A673 (cell line): ENCODE measurements around the gene TTYH1. TPM values are rescaled to one million over a fixed set of nuclear protein-coding genes. Genes with fewer than 3 reads are reported as not detected.

ENCODE experiments used
- BruUV-seq: library from RNA; stranded (reverse); fragments of 400-500 nt; replicated peaks from 2 replicates; lab custom pipeline; 2021; lab: Mats Ljungman, UMichigan
- CTCF ChIA-PET: fragments of 300-600 bp; sonication (Branson Sonifier 250); formaldehyde crosslinking; loops from one replicate; lab custom pipeline; 2022; ENCODE audit warnings: antibody characterized with exemption; lab: Charles Lee
- POLR2A ChIA-PET: fragments of 300-600 bp; sonication (Branson Sonifier 250); formaldehyde crosslinking; loops from one replicate; lab custom pipeline; 2022; ENCODE audit warnings: antibody characterized with exemption; ENCODE audit not compliant: low non-redundant PET; lab: Charles Lee
- DNase-seq: peaks from one replicate; pipeline ENCODE4 v3.0.0-alpha.2; 2015; ENCODE audit warnings: low spot score
- H3K27ac ChIP-seq: fragments of 200-600 bp; sonication (generic); 2 replicates; pipeline ENCODE4 v1.5.1; 2016; ENCODE audit warnings: mixed run types, low read depth, mild to moderate bottlenecking, mixed read lengths, antibody characterized with exemption, low read length; ENCODE audit not compliant: poor library complexity, severe bottlenecking
- H3K27me3 ChIP-seq: fragments of 200-600 bp; sonication (generic); replicated peaks from 2 replicates; pipeline ENCODE4 v1.6.1; 2017; ENCODE audit warnings: mixed run types, low read depth, mild to moderate bottlenecking, mixed read lengths, antibody characterized with exemption, low read length; ENCODE audit not compliant: insufficient read depth, poor library complexity
- H3K36me3 ChIP-seq: fragments of 200-600 bp; sonication (generic); 2 replicates; pipeline ENCODE4 v1.6.1; 2016; ENCODE audit warnings: mixed run types, mild to moderate bottlenecking, mixed read lengths, antibody characterized with exemption, low read length; ENCODE audit not compliant: insufficient read depth, poor library complexity, severe bottlenecking
- H3K4me1 ChIP-seq: fragments of 200-600 bp; sonication (generic); 2 replicates; pipeline ENCODE4 v1.6.1; 2017; ENCODE audit warnings: mixed run types, mild to moderate bottlenecking, mixed read lengths, antibody characterized with exemption, low read length; ENCODE audit not compliant: insufficient read depth, poor library complexity, severe bottlenecking
- H3K4me3 ChIP-seq: fragments of 200-600 bp; sonication (generic); 2 replicates; pipeline ENCODE4 v1.5.1; 2016; ENCODE audit warnings: low read depth, mixed run types, mild to moderate bottlenecking, mixed read lengths, low read length; ENCODE audit not compliant: poor library complexity, severe bottlenecking
- H3K9me3 ChIP-seq: fragments of 200-600 bp; sonication (generic); 2 replicates; pipeline ENCODE4 v1.6.1; 2016; ENCODE audit warnings: mixed run types, low read depth, mild to moderate bottlenecking, mixed read lengths, antibody characterized with exemption, low read length; ENCODE audit not compliant: poor library complexity, severe bottlenecking
- EZH2 ChIP-seq: fragments of 200-600 bp; sonication (generic); IDR thresholded peaks from 2 replicates; pipeline ENCODE4 v1.6.1; 2017; ENCODE audit warnings: borderline replicate concordance, low read depth, mild to moderate bottlenecking, mixed read lengths, antibody characterized with exemption, low read length; ENCODE audit not compliant: poor library complexity, severe bottlenecking
- intact Hi-C: fragments of 100-400 bp; cut with micrococcal nuclease; formaldehyde crosslinking; loops from one replicate; pipeline ENCODE4 v1.10.0; 2022; ENCODE audit not compliant: unreplicated experiment
- total RNA-seq: library from RNA; stranded (reverse); gene quantifications from 2 replicates; pipeline ENCODE4 v1.2.3, GENCODE V29; 2021
- TF ChIP-seq, protein P1 (sequence below): fragments of 300-800, 200-600 bp; sonication (generic); conservative IDR thresholded peaks from 2 replicates; pipeline ENCODE4 v1.5.1; 2017; ENCODE audit warnings: low read depth, mild to moderate bottlenecking, antibody characterized with exemption, low read length, moderate library complexity, mixed read lengths

Gene TTYH1
- total RNA-seq, 1 experiment from 2014 or later = 3.0 TPM

DNA sequence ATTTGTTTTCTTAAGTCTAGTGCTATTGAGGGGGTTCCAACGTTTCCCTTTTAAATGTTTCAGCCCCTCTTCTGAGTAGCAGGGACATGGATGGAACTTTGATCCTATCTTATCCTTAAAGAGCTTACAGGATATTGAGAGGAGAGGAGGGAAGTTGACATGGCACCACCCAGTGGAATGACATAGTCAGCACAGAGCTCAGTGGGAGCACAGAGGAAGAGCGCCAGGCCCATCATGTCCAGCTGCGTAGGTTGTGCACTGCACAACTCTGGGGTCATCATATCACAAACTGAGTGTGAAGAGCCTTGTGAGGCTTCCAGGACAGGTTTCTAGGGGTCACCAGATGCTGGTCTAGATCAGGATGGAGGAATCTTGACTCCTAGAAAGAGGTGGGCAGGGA, 62.4 kb downstream of the TTYH1 start:
- ChIA-PET CTCF (interaction anchor here (0.5 kb wide), 1 partner anchor 1046 kb away, joined by 3 read pairs; no protein-coding TSS in a partner anchor), POLR2A (no interaction called here)
- TF ChIP-seq EZH2 = no peak
- TF ChIP-seq, protein P1, sequence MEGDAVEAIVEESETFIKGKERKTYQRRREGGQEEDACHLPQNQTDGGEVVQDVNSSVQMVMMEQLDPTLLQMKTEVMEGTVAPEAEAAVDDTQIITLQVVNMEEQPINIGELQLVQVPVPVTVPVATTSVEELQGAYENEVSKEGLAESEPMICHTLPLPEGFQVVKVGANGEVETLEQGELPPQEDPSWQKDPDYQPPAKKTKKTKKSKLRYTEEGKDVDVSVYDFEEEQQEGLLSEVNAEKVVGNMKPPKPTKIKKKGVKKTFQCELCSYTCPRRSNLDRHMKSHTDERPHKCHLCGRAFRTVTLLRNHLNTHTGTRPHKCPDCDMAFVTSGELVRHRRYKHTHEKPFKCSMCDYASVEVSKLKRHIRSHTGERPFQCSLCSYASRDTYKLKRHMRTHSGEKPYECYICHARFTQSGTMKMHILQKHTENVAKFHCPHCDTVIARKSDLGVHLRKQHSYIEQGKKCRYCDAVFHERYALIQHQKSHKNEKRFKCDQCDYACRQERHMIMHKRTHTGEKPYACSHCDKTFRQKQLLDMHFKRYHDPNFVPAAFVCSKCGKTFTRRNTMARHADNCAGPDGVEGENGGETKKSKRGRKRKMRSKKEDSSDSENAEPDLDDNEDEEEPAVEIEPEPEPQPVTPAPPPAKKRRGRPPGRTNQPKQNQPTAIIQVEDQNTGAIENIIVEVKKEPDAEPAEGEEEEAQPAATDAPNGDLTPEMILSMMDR = peak; percentile 49
- Histone ChIP-seq H3K27me3 (no peaks in the 10 kb centered on the region), H3K4me3 (no peak overlapping the region), H3K9me3 (no peaks in the 10 kb centered on the region), H3K4me1 (peaks cover 9% of the 10 kb centered on the region), H3K27ac (no peak overlapping the region), H3K36me3 (no peaks in the 10 kb centered on the region)
- BruUV-seq = no TSS peak
- no peak for DNase-seq
- intact Hi-C loops = no loop called here

DNA sequence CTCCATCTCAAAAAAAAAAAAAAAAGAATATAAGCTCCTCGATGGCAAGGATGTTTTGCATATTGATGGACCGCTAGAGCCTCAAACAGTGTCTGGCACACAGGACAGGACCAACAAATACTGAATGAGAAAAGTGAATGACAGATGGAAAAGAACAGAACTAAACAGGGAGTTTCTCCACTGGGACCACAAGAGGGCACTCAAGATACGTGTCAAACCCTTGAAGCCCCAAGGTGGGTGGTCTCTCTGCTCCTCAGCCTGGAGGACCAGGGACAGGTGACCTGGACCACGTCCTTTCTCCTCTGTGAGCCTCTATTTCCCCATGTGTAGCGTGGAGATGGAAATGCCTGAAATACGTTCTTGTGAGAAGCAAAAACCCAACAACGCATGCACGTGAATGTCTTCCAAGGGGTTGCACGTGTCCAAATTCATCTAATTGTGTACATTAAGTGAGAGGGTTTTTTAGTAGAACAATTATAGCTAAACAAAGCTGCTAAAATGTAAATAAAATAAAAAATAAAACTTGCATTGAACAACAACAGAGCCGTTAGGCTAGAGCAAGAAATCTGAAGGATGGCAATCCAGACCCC, 63.5 kb downstream of the TTYH1 start:
- H3K4me1 ChIP-seq = peaks cover 4% of the 10 kb centered on the region
- no peak overlapping the region for H3K27ac ChIP-seq
- H3K9me3 ChIP-seq = no peaks in the 10 kb centered on the region
- intact Hi-C loops = no loop called here
- ChIA-PET CTCF (no interaction called here), POLR2A (no interaction called here)
- no peak overlapping the region for H3K4me3 ChIP-seq
- BruUV-seq = no TSS peak
- H3K36me3 ChIP-seq = no peaks in the 10 kb centered on the region
- H3K27me3 ChIP-seq = no peaks in the 10 kb centered on the region
- peak; percentile 77 for DNase-seq
- TF ChIP-seq, protein P1 = peak; percentile 70
- no peak for TF ChIP-seq EZH2

DNA sequence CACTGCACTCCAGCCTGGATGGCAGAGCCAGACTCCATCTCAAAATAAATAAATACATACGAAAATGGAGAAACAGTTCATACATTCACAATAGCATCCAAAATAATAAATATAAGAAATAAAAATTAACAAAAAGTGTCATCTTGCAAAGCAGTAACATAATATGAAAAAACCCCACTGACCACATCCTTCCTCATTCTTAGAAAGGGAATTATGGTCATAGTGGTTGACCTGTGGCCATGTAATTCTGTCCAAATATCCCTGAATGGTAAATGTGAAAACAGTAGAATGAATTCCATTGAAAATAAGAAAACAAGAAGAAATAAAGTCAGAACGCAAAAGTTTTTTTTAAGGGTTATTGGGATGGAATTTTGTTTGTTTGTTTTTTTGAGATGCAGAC, 64.8 kb downstream of the TTYH1 start:
- Histone ChIP-seq H3K27me3 (no peaks in the 10 kb centered on the region), H3K9me3 (no peaks in the 10 kb centered on the region), H3K4me3 (no peak overlapping the region), H3K27ac (no peak overlapping the region), H3K36me3 (no peaks in the 10 kb centered on the region), H3K4me1 (no peaks in the 10 kb centered on the region)
- no peak for DNase-seq
- ChIA-PET CTCF (interaction anchor here (0.8 kb wide), 1 partner anchor 70 kb away, joined by 11 read pairs; no protein-coding TSS in a partner anchor), POLR2A (no interaction called here)
- intact Hi-C loops = loop anchor here (5.0 kb wide), 1 partner anchor 197 kb away; no protein-coding TSS in a partner anchor
- no TSS peak for BruUV-seq
- TF ChIP-seq EZH2 = no peak
- TF ChIP-seq, protein P1 = no peak
